LoVo (cell line): ENCODE measurements around the gene ARHGAP22.
"Not testable (repeated sequence)": the region's sequence is repeated elsewhere in the genome, so short reads cannot be mapped to it uniquely, and the experiment has no call there.

ENCODE experiments used
- DNase-seq: peaks from one replicate; pipeline ENCODE4 v3.0.0-alpha.2; 2016; ENCODE audit warnings: low spot score

The ARHGAP22 gene

GRCh38 chr10:48450233-48450740 is 154.6 kb downstream of the ARHGAP22 start:
- no peak for DNase-seq

DNA sequence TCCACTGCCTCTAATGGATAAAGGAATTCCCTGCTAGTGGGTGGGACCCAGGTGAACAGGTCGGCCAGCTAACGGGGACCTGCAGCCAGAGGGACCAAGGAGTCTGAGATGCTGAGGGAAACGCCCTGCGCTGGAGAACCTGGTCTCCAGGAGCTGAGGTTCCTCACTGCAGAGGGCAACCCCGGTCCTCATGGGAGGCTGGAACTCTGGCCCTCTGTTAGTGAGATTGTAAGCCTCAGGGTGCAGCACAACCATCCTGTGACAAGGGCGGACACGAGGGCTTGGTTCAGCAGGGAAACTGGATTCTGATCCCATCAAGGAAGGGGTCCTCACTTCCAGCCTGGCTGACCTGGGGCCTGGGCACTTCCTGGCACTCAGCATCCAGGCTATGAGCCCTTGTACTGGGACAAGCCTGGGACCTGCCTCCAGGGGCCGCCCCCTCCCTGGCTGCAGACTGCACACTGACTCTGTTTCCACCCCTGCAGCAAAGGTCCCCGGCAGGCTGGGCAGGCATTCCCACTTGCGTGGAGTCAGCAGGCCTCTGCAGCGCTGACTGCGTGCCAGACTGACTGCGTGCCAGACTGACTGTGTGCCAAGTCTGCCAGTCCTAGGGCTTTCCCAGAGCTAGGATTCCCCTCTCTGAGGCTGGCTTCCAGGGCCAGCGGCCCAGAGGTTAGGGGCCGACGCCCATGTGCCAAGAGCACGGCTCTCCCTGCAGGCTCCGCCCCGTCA is 155.2 kb downstream of the ARHGAP22 start:
- DNase-seq: no peak

DNA sequence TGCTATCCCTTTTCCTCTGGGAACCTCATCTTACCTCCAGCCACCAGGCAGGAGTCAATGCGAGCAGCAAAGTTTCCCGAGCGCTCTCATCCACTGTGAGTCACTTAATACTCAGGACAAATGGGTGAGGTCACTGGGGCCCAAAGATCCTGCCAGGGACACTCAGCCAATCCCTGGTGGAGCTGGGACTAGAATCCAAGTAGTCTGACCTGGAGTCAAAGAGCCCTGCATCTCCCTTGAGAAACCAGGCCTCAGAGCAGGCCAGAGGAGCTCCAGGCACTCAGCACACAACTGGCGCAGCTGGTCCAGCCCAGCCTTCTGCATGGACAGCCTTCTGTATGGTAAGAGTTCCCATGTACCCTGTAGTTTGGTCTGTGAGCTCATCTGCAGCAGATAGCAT is 156.1 kb downstream of the ARHGAP22 start:
- DNase-seq: no peak

- DNase-seq: no peak
Observed at GRCh38 chr10:48447356-48448215, 157.3 kb downstream of the ARHGAP22 start.

GRCh38 chr10:48446785-48447184 is 158.1 kb downstream of the ARHGAP22 start:
- DNase-seq: no peak

GRCh38 chr10:48445932-48446331 is 158.9 kb downstream of the ARHGAP22 start:
- DNase-seq: no peak

- peak; percentile 1 for DNase-seq
Observed at GRCh38 chr10:48444861-48445841, 159.7 kb downstream of the ARHGAP22 start.

DNA sequence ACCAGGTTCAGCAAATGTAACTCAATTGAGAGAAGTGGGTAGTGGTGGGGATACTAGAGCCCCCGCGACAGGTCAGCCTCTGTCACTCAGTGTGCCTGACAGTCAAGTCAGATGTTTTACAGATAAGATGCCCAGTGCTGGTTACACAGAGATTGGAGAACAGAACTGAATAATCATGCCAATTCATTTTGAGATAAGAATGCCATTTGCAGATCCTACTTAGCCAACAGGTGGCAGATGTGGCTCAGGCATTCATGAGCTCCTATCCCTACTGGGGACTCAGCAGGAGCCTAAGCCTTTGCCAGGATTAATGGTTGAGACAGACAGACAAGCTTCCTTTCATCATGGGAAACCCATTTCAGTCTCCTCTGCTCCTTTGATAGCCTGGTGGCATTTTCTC is 160.6 kb downstream of the ARHGAP22 start:
- no peak for DNase-seq

DNA sequence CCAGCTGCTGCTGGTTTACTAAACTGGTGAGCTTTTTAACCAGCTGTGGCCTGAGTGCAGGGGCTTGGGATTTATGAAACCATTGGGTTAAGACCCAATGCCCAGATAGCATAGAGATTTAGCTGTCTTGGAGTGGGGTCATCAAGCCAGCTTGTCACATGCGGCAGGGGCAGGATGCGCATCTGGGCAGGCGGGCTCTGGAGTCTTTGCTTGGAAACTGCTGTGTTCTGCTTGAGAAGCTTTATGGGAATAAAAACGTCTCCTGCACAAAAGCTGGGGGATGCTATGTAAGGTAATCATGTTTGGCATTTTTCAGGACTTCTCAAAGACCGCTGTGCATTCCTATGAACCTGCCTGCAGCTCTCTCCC is 162.1 kb downstream of the ARHGAP22 start:
- DNase-seq: no peak

- no peak for DNase-seq
Observed at GRCh38 chr10:48442090-48442808, 162.6 kb downstream of the ARHGAP22 start.

GRCh38 chr10:48440771-48441170 is 164.1 kb downstream of the ARHGAP22 start:
- no peak for DNase-seq

GRCh38 chr10:48439581-48440041 is 165.3 kb downstream of the ARHGAP22 start:
- no peak for DNase-seq

GRCh38 chr10:48439031-48439430 is 165.8 kb downstream of the ARHGAP22 start:
- DNase-seq: no peak

DNA sequence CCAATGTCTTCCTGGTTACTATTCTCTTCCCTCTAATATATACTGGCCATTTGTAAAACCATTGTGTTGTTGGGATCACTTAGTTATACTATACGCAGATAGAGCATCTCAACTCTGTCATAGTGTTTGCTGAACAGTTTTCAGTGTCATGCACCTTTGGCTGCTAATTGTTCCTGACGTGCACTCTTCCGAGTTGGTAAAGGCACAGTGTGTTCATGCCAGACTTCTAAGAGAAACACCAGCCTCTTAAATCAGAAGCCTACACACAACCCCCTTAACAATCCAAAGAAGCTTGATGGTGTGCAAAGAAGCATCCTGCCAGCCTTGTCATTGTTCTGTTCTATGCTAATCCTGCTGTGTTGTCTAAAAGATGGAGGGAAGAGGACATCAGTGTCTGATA is 167.3 kb downstream of the ARHGAP22 start:
- no peak for DNase-seq

DNA sequence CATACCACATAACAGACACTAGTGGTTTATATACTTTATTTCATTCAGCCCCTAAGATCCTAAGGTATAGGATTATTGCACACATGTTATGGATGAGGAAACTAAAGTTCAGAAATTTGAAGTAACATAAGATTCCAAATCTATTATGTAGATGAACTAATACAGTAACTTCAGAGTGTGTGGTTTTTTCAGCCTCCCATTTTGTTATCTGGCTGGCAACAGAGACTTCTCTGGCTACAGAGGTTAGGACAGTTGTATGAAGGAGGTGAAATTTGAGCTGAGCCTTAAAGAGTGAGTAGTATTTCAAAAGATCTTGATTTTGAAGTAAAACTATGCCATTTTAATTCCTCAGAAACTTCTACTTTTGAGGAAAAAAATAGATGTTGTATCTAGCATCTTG is 173.0 kb downstream of the ARHGAP22 start:
- DNase-seq: no peak

DNA sequence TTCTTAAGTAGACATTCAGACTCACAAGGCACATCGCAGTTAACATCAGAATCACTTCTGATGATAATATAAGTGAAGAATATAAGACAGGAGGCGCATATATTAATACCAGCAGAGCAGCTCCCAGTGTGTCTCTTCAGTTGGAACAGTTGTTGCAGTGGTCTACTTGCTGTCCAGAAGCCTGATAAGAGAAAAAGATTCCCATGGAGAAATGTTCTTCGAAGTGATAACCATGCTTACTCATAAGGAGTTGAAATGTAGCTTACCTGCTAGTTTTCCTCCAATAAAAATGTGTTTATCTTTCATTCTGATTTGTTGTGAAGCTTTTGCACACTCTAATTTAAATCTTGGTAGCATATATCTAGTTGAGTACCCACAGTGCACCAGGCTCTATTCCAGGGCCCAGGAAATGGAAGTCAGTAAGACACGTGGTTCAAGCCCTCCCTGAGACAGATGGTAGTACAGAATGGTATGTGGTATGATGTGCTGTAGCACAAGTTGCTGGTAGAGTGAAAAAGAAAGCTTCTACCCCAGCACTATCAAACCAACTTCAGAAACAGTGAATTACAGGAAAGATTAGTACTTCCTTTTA is 174.4 kb downstream of the ARHGAP22 start:
- DNase-seq: no peak

GRCh38 chr10:48429309-48429708 is 175.6 kb downstream of the ARHGAP22 start:
- no peak for DNase-seq

DNA sequence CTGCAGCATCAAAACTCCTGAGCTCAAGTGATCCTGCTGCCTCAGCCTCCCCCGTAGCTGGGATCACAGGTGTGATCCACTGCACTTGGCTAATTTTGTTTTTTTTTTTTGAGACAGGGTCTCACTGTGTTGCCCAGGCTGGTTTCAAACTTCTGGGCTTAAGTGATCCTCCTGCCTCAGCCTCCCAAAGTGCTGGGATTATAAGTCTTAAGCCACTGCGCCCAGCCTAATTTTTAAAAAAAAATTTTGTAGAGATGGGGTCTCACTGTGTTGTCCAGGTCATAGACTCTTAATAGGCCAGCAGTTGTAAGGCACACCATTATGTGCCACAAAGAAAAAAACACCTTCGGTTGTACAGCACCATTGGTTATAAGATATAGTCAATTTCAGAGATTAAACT is 176.0 kb downstream of the ARHGAP22 start:
- no peak for DNase-seq

DNA sequence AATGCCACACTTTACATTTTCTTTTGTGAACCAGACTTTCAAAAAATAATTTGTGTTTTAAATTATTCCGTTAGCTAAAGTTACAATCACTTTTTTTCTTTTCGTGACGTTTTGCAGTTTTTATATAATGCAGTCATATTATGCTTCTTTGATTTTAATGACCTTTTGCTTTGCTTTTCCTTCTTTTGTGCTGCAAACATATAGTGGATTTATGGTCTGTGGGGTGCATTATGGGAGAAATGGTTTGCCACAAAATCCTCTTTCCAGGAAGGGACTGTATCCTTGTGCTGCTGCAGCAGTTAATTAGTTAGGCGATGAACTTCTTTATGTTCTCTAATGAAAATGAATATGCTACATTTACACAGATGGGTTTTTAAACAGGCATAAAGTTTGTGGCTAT is 181.0 kb downstream of the ARHGAP22 start:
- no peak for DNase-seq

DNA sequence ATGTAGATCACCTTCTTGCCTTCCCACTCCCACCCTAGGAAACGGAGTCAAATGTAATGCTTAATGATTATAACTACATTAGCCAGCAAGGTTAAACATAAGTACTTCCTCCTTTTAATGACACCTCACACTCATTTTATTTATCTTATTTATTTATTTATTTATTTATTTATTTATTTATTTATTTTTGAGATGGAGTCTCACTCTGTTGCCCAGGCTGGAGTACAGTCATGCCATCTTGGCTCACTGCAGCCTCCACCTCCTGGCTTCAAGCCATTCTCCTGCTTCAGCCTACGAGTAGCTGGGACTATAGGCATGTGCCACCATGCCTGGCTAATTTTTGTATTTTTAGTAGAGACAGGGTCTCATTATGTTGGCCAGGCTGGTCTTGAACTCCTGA is 183.0 kb downstream of the ARHGAP22 start:
- not testable (repeated sequence) for DNase-seq

GRCh38 chr10:48419714-48420113 is 185.2 kb downstream of the ARHGAP22 start:
- no peak for DNase-seq
